ENCODE data around the gene YIPF5. TPM values are rescaled to one million over a fixed set of nuclear protein-coding genes. Genes with fewer than 3 reads are reported as not detected.

Gene YIPF5
- total and polyA plus RNA-seq, 2 donors (not counting 3 experiments of a cell fraction or from before 2014, with no cell fraction given): 73.7 to 78.7 TPM

GRCh38 chr5:144194144-144194543, 23.7 kb upstream of the YIPF5 start:
- Histone ChIP-seq H3K9me1 (replicated peaks; ENCODE audit: control insufficient read depth, extremely low read depth, insufficient read depth, low read length) (no peaks in the 10 kb centered on the region), H3K27me3 (ENCODE audit: control insufficient read depth in 2 of 2, insufficient read depth in 2 of 2, low read length in 2 of 2) (no peaks in the 10 kb centered on the region), H3K9me3 (replicated peaks; ENCODE audit: control insufficient read depth, insufficient read depth, low read length) (no peaks in the 10 kb centered on the region), H3K79me2 (ENCODE audit: control insufficient read depth, insufficient read depth, low read length) (no peaks in the 10 kb centered on the region), H2AFZ (ENCODE audit: low read depth, low read length) (no peak overlapping the region), H3K4me3 (replicated peaks in 1 of 3; ENCODE audit: insufficient read depth in 1 of 3, low read depth in 1 of 3, low read length in 3 of 3) (no peak overlapping the region), H3K4me1 (ENCODE audit: control insufficient read depth, extremely low read depth, insufficient read depth, low read length) (peaks cover 28% of the 10 kb centered on the region), H3K36me3 (ENCODE audit: control insufficient read depth in 2 of 2, extremely low read depth in 1 of 2, insufficient read depth in 2 of 2, low read length in 2 of 2) (no peaks in the 10 kb centered on the region), H3K4me2 (ENCODE audit: insufficient read depth, low read length) (no peak overlapping the region), H4K20me1 (replicated peaks; ENCODE audit: control insufficient read depth, extremely low read depth, insufficient read depth, low read length) (no peaks in the 10 kb centered on the region), H3K9ac (replicated peaks; ENCODE audit: extremely low read depth, insufficient read depth, low read length) (no peak overlapping the region), H3K27ac (ENCODE audit: insufficient read depth, low read depth, low read length) (no peak overlapping the region)
- CTCF ChIA-PET: interaction anchor here (1.9 kb wide), 1 partner anchor 10 kb away, joined by 11 read pairs; no protein-coding TSS in a partner anchor
- no TSS peak for BruUV-seq (replicated peaks)
- no peak for DNase-seq (ENCODE audit: low read depth, low spot score)
- intact Hi-C loops (cut with micrococcal nuclease): loop anchor here (5.0 to 10.0 kb wide), 7 partner anchors 207 to 1479 kb away; no protein-coding TSS in a partner anchor
- POLR2A ChIA-PET: no interaction called here
- no peak for FAIRE-seq
- no peak for TF ChIP-seq POLR2A (IDR thresholded peaks at IDR 0.05; ENCODE audit: low read depth, low read length)
- TF ChIP-seq, protein P1, sequence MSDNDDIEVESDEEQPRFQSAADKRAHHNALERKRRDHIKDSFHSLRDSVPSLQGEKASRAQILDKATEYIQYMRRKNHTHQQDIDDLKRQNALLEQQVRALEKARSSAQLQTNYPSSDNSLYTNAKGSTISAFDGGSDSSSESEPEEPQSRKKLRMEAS (IDR thresholded peaks at IDR 0.05; ENCODE audit: insufficient read depth, insufficient read length): no peak
- no peak for TF ChIP-seq EZH2 (IDR thresholded peaks at IDR 0.05; ENCODE audit: borderline replicate concordance, low read depth, low read length, severe bottlenecking)
- TF ChIP-seq POLR2AphosphoS5 (IDR thresholded peaks at IDR 0.05; ENCODE audit: insufficient read depth, low read depth, low read length): no peak
- TF ChIP-seq FOS (IDR thresholded peaks at IDR 0.05; ENCODE audit: borderline replicate concordance, insufficient read depth, low read length): no peak
- no peak for TF ChIP-seq GATA2 (IDR thresholded peaks at IDR 0.05; ENCODE audit: insufficient read depth, insufficient read length, low read depth, low read length)
- no peak for TF ChIP-seq JUN (IDR thresholded peaks at IDR 0.05; ENCODE audit: borderline replicate concordance, insufficient read depth, insufficient read length, low read depth)
- dilution Hi-C loops (cut with MboI; ENCODE audit: extremely low pct_ligation_motif_present, low sequenced_read_pairs): no loop called here

GRCh38 chr5:144192661-144193060, 22.2 kb upstream of the YIPF5 start:
- H3K9me3 ChIP-seq (replicated peaks; ENCODE audit: control insufficient read depth, insufficient read depth, low read length): no peaks in the 10 kb centered on the region
- H3K27me3 ChIP-seq (ENCODE audit: control insufficient read depth in 2 of 2, insufficient read depth in 2 of 2, low read length in 2 of 2): no peaks in the 10 kb centered on the region
- CTCF ChIA-PET: interaction anchor here (0.9 to 1.9 kb wide), 5 partner anchors 11 to 1267 kb away, joined by 3 to 11 read pairs (median 4); no protein-coding TSS in a partner anchor
- no peak overlapping the region for H3K4me3 ChIP-seq (replicated peaks in 1 of 3; ENCODE audit: insufficient read depth in 1 of 3, low read depth in 1 of 3, low read length in 3 of 3)
- no TSS peak for BruUV-seq (replicated peaks)
- H3K4me1 ChIP-seq (ENCODE audit: control insufficient read depth, extremely low read depth, insufficient read depth, low read length): peaks cover 38% of the 10 kb centered on the region
- H3K79me2 ChIP-seq (ENCODE audit: control insufficient read depth, insufficient read depth, low read length): no peaks in the 10 kb centered on the region
- no peak overlapping the region for H3K4me2 ChIP-seq (ENCODE audit: insufficient read depth, low read length)
- FAIRE-seq: no peak
- intact Hi-C loops (cut with micrococcal nuclease): loop anchor here (1.0 to 10.0 kb wide), 8 partner anchors 205 to 1478 kb away; no protein-coding TSS in a partner anchor
- no peaks in the 10 kb centered on the region for H3K9me1 ChIP-seq (replicated peaks; ENCODE audit: control insufficient read depth, extremely low read depth, insufficient read depth, low read length)
- no peaks in the 10 kb centered on the region for H4K20me1 ChIP-seq (replicated peaks; ENCODE audit: control insufficient read depth, extremely low read depth, insufficient read depth, low read length)
- POLR2A ChIA-PET: no interaction called here
- no peaks in the 10 kb centered on the region for H3K36me3 ChIP-seq (ENCODE audit: control insufficient read depth in 2 of 2, extremely low read depth in 1 of 2, insufficient read depth in 2 of 2, low read length in 2 of 2)
- no peak for TF ChIP-seq GATA2 (IDR thresholded peaks at IDR 0.05; ENCODE audit: insufficient read depth, insufficient read length, low read depth, low read length)
- TF ChIP-seq FOS (IDR thresholded peaks at IDR 0.05; ENCODE audit: borderline replicate concordance, insufficient read depth, low read length): no peak
- TF ChIP-seq MYC (IDR thresholded peaks at IDR 0.05; ENCODE audit: low read depth, low read length): no peak
- no peak for TF ChIP-seq POLR2A (IDR thresholded peaks at IDR 0.05; ENCODE audit: low read depth, low read length)
- TF ChIP-seq, protein P1 (IDR thresholded peaks at IDR 0.05; ENCODE audit: insufficient read depth, insufficient read length): no peak
- TF ChIP-seq, protein P2, sequence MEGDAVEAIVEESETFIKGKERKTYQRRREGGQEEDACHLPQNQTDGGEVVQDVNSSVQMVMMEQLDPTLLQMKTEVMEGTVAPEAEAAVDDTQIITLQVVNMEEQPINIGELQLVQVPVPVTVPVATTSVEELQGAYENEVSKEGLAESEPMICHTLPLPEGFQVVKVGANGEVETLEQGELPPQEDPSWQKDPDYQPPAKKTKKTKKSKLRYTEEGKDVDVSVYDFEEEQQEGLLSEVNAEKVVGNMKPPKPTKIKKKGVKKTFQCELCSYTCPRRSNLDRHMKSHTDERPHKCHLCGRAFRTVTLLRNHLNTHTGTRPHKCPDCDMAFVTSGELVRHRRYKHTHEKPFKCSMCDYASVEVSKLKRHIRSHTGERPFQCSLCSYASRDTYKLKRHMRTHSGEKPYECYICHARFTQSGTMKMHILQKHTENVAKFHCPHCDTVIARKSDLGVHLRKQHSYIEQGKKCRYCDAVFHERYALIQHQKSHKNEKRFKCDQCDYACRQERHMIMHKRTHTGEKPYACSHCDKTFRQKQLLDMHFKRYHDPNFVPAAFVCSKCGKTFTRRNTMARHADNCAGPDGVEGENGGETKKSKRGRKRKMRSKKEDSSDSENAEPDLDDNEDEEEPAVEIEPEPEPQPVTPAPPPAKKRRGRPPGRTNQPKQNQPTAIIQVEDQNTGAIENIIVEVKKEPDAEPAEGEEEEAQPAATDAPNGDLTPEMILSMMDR (IDR thresholded peaks at IDR 0.05; ENCODE audit: extremely low read depth in 1 of 2, insufficient read depth in 1 of 2, low read depth in 1 of 2, low read length in 2 of 2): no peak
- TF ChIP-seq JUN (IDR thresholded peaks at IDR 0.05; ENCODE audit: borderline replicate concordance, insufficient read depth, insufficient read length, low read depth): no peak
- no peak for TF ChIP-seq POLR2AphosphoS5 (IDR thresholded peaks at IDR 0.05; ENCODE audit: insufficient read depth, low read depth, low read length)
- no peak for TF ChIP-seq EZH2 (IDR thresholded peaks at IDR 0.05; ENCODE audit: borderline replicate concordance, low read depth, low read length, severe bottlenecking)
- H2AFZ ChIP-seq (ENCODE audit: low read depth, low read length): no peak overlapping the region
- H3K27ac ChIP-seq (ENCODE audit: insufficient read depth, low read depth, low read length): no peak overlapping the region
- DNase-seq (ENCODE audit: low read depth, low spot score): no peak
- dilution Hi-C loops (cut with MboI; ENCODE audit: extremely low pct_ligation_motif_present, low sequenced_read_pairs): no loop called here
- H3K9ac ChIP-seq (replicated peaks; ENCODE audit: extremely low read depth, insufficient read depth, low read length): no peak overlapping the region
